HG03196 (cell line): ENCODE results near the gene TMEM14C.

ENCODE experiments used
- ATAC-seq: cut with Tn5 transposase; IDR thresholded peaks from one replicate; pipeline ENCODE4 v1.9.1; 2021; ENCODE audit not compliant: unreplicated experiment

Gene TMEM14C

DNA sequence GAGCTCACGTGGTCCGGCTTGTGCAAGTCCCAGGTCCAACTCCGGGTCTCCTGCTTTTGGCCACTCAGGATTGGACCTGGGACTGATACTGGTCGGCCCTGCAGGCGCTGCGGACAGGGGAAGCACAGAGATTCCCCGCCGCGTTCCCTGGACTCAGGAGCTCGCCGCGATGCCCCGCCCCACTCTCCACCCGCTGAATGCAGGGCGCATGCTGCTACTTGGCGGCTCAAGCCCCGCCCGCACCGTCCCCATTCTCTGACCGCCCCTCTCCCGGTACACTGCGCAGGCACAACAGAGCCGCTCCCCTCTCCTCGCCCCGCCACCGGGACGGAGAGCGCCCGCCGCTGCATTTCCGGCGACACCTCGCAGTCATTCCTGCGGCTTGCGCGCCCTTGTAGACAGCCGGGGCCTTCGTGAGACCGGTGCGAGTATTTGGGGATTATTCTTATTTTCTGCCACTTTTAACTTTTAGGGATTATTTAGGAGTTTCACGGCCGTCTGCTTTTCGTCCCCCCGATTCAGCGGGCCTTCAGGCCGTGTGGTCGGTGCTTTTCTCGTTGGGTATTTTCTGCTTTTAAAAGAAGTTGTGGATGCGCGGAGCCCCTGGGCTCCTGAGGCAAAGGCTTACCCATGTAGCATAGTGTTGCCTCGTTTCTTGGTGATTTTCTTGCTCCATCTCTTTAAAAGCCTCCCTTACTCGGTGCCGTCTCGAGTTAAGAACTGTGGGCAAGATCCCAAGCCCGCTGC, at the start of gene TMEM14C:
Gene TMEM14C, plus strand, starts transcription at position 251 of the 747 bp plus-strand sequence. CDS start 1,544 bp downstream, outside the sequence.
- peak; percentile 97 for ATAC-seq

DNA sequence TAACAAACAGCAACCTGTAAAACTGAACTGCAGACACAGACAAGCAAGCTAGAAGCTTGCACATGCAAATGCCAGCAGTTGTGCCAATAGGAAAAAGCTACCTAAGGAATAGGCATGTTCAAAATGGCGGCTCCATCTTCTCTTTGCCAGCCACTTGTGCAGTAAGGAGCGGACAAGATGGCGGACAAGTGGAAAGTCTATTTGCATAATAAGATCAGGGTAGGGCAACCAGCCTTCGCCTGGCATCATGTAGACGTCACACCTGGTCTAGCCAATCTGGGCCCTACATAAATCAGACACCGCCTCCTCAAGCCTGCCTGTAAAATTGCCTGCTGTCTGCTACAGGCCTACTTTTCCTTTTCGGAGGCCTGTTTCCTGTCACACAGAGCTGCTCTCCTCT, 46.5 kb upstream of the TMEM14C start:
- no peak for ATAC-seq

DNA sequence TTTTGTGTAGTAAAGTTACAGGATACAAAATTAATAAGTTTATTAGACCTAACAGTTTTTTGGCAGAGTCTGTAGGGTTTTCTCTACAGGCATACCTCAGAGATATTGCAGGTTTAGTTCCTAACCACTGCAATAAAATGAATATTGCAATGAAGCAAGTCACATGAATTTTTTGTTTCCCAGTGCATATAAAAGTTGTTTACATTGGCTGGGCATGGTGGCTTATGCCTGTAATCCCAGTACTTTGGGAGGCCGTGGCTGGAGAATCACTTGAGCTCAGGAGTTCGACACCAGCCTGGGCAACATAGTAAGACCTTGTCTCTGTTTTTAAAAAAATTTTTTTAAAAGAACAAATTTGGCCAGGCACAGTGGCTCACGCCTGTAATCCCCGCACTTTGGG, 44.4 kb upstream of the TMEM14C start:
- ATAC-seq = no peak

DNA sequence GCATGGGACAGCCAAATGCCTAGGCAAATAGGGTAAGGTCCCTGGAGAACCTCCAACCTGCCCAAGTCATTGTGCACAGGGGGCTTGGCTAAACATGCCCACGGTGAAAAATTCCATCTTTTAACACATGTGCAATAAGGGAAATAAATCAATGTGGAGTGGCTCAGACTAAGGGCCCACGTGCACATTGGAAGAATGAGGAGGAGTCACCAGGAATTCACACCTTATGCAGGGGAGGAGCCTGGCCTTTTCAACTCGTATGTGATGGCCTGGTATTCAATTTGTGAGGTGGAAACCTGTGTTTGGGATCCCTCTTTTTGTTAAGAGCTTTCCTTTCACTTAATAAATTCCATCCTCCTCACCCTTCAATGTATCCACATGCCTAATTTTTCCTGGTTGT, 41.1 kb upstream of the TMEM14C start:
- no peak for ATAC-seq

DNA sequence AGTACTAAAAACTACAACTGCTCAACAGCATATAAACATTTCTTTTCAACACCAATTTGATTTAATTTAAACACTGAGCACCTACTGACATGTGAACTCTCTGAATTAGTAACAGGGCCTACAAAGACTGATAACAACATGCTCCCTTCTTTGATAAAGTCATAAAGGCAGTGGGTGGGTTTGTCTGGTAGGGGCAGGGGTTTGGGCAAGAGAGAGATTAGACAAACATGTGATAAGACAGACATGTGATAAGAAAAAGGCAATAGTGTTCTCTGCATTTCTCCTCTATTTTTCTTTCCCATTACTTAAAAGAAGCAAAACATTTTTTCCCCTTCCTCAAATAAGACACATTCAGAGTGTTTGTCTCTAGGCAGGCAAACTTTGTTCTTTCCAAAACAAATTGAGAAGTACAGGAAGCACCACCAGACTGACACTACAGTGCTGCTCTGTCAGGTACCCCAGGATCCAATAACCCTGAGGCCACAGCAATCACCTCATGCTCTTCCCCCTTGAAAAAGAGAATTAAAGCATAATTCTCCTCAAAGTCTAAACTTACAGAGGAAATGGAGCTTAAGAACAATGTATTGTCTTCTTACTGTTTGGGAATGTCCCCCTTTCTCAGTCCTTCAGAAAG, 40.4 kb upstream of the TMEM14C start:
- ATAC-seq = no peak

DNA sequence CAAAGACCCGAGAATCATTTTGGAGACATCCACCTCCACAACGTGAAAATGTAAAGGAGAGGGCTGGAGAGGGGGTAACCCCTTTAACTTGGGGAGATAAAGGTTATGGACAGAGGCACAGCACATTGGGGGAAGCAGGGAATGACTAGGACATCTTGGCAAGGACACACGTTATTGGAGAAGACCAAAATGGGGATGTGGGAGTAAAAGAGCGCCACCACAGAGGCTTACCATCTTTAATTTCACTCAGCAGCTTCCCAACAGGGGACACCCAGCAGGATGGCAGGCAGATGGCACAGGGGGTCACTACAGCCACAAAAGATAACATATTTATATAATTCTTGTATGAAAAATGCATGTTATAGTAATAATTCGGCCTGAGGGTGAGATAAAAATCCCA, 38.3 kb upstream of the TMEM14C start:
- ATAC-seq = no peak

DNA sequence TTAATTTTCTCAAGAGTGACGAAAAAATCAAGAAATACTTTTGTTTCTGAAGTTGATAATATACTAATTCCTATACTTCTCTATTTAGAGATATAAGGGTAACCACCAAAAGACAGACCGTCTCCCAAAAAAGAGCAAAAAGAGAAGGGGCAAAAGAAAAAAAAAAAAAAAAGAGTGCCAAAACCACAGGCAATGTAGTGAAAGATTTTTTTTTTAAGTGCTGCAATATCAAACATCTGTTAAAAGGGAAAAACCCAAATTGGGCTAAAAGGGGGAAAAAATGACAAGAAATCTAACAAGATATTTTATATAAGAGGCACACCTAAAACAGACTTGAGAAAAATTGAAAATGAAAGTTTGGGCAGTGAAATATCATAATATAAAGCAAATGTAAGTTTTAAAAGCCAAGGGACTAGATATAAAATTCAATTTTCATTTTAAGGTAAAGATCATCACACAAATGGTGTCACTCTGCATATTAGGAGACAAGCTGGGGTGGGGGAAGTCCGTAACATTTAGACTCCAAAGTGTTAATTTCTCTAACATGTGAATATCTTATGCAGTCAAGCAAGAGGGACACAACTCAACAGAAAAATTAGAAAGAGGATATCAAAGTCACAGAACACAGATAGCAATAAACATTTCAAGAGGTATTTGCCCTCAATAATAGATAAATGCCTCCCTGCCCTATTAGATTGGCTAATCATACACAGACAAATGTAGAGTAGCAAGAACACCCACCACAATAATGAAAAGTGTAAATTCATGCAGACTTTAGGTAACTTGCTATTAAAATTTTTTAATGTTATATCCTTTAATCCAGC, 37.6 kb upstream of the TMEM14C start:
- ATAC-seq = no peak

DNA sequence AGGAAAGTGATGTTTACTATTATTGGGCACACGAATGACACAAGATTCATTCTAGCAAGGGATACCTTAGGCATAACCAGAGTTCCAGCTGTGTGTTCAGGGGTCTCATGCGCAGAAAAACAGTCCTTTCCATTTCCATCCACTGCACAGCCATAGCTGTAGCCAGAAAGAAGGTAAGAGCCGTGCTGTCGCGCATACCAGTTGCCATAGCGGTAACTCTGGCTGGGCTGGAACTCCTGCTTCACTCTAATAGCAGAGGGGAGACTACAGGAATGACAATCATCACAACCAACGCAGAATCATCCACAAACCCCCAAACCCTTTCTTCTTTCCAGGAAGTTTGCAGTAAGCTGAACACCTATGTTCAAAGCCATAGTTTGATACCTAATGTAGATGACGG, 36.0 kb upstream of the TMEM14C start:
- ATAC-seq = no peak

DNA sequence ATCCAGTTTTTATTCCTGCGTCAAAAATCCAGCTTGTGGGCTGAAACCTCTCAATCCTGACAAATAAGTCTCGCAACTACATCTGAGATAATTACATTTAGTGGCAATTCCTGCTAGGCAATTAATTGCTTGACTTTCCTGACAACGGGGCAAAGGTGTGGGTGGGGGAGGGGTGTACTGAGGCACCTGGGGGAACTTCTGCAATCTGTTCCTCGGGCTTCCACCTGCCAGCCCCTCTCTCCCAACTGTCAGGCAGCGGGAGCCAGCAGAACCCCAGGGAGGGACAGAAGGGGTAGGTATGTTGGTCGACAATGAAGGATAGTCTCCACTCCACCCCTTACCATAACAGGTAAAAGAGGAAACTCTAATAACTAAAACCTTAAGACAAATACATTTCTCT, 35.3 kb upstream of the TMEM14C start:
- ATAC-seq = no peak

DNA sequence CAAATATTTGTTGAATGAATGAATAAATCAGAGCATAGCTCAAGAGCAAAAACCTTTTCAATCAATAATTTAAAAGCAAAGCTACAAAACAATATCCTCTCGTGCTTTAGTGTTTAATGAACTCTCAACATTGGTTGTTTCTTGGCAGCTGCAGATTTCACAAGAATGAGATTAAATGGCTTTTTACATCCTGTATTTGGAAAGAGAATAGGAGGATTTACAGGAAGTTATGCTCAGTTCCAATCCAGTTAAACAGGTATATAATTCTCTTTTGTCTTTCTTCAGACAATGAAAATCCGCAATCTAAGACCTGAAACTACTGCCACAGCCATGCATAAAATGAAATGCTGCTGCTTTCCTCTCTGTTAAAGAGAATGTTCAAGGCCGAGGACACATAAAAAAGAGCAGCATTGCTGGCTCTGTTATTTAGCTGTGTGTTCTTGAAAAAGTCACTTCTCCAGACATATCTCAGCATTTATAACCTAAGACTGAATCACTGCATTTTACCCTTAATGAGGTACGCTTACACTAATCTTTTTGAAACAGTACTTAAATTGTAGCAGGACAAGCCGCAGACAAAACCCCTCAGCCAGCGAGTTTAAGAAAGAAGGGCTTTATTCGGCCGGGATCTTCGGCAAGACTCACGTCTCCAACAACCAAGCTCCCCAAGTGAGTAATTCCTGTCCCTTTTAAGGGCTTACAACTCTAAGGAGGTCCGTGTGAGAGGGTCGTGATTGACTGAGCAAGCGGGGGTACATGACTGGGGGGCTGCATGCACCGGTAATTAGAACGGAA, 32.0 kb upstream of the TMEM14C start:
- no peak for ATAC-seq

DNA sequence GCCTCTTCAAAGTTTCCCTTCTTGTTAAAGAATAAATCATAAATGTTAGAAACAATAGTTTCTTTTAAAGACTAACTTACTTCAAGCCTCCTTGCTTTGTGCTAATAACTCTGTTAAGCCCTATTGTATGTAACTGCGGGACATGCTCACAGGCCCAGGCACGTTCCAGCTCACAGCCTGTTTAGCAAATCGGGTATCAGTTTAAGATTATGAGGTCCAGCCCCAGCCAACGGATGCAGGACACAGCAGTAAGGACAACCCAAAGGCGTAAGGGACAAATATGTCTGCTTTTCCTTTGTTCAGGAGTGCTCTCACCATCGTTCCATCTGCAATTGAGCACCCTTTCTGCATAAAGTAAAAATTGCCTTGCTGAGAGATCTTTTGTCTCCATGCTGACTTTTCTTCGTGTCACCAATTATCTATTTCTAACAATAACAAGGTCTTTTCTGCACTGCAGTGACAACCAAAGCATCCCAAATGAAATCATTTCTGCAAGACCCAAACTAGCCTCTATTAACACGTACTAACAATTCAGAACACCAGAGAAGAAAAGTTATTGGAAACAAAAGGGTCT, 29.8 kb upstream of the TMEM14C start:
- no peak for ATAC-seq

DNA sequence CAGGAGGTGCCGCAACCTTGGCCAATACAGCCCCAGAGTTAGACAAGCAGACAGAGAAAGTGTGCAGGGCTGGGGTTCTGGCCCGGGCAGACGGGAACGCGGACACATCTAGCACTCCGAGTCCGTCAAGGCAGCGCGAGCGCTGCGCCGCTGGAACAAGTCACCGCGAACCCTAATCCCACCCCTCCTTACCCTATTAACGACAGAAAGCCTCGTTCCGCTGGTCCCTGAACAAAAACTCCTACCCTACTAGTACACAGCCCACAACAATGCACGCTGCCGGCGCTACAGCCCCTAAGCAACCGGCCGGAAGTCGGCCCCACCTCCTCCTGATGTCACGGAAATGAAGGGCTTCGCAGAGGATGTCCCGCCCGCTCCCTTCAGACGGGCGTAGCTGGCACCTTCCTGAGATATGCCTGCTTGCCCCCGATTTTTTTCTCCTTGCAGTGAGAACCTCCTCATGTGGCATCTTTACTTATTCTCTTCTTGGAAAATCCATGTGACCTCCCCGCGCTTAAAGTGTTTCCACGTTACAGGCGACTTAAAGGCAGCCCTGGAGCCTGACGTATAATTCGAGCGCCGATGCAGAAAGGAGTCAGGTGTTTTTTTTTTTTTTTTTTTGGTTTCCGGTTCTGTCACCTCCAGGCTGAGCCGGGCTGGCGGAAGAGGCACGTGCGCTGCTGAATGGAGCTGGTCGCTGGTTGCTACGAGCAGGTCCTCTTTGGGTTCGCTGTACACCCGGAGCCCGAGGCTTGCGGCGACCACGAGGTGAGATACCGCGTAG, 28.4 kb upstream of the TMEM14C start, which contains the start of the genes C6orf52 and PAK1IP1:
Gene C6orf52, minus strand, starts transcription at position 315 of the 784 bp plus-strand sequence. CDS start 7,066 bp downstream, outside the sequence.
Gene PAK1IP1, plus strand, starts transcription at position 671 of the 784 bp plus-strand sequence. Its CDS starts 14 bp downstream, at position 685.
- ATAC-seq = peak; percentile 99

DNA sequence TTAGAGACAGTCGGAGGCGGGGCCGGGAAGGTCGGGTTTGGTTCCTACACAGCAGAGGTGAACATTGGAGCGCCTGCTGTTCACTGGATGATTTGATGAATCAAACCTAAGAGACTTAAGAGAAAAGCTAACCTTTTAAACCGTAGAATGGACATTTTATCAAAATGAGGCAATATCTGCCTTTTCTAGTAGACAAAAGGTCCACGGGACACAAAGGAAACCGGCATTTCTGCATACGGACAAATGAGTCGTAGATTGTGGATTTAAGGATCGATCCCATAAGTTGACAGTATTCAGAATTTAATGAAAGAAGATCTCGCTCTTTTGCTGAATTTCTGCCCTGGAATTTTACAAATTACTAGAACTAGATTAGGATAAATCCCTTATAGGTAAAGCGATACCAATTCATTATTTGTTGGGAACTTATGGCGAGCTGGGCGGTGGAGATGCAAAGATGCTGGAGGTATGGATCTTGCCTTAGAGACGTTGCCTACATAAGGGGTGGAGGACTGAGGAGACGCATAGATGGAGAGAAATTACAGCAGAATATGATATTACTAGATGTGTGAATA, 27.7 kb upstream of the TMEM14C start:
- ATAC-seq = no peak

DNA sequence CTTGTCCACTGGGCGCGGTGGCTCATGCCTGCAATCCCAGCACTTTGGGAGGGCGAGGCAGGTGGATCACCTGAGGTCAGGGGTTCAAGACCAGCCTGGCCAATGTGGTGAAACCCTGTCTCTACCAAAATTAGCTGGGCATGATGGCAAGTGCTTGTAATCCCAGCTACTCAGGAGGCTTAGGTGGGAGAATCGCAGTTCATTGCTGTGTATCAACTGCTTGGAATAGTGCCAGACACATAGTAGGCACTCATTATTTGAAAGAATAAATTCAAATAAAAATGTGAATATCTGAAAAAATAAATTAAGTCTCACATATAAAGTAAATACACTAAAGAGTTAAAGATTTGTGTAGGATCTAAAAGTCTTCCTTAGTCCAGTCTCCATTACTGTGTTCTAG, 26.2 kb upstream of the TMEM14C start:
- no peak for ATAC-seq

DNA sequence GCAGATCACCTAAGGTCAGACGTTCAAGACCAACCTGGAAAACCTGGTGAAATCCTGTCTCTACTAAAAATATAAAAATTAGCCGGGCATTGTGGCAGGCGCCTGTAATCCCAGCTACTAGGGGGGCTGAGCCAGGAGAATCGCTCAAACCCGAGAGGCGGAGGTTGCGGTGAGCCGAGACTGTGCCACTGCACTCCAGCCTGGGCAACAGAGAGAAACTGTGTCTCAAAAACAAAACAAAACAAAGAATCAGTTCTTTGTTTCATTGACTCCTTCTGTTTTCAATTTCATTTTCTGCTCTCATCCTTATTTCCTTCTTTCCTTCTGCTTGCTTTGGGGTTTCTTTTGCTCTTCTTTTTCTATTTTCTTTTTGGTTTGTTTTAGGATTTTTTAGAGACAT, 8.9 kb upstream of the TMEM14C start:
- no peak for ATAC-seq

DNA sequence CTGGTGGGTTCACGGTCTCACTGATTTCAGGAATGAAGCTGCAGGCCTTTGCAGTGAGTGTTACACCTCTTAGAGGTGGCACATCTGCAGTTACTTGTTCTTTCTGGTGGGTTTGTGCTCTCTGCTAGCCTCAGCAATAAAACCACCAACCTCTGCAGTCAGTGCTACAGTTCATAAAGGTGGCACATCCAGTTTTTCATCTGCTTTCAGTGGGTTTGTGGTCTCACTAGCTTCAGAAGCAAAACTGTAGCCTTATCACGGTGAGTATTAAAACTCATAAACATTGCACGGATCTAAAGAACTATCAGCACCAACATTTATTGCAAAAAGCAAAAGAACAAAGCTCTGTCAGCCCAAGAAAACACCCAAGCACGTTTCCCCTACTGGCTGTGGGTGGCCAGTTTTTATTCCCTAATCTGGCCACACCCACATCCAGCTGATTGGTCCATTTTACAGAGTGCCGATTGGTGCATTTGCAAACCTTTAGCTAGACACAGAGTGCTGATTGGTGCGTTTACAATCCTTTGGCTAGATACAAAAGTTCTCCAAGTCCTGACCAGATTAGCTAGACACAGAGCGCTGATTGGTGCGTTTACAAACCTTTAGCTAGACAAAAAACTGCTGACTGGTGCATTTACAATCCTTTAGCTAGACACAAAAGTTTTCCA, 3.4 kb upstream of the TMEM14C start:
- ATAC-seq = no peak

DNA sequence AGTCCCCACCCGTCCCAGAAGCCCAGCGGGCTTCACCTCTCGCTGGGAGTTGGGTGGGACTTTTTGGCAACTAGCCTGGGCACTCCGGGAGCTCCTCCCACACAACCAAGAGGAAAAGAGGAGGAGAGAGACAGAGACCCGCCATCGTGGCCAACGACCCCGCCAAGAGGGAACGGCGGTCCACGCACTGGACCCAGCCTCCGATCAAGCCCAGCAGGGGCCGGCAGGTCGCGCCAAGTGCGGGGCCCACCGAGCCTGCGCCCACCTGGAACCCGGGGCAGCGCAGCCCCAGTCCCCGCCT, 3.0 kb upstream of the TMEM14C start:
- no peak for ATAC-seq

DNA sequence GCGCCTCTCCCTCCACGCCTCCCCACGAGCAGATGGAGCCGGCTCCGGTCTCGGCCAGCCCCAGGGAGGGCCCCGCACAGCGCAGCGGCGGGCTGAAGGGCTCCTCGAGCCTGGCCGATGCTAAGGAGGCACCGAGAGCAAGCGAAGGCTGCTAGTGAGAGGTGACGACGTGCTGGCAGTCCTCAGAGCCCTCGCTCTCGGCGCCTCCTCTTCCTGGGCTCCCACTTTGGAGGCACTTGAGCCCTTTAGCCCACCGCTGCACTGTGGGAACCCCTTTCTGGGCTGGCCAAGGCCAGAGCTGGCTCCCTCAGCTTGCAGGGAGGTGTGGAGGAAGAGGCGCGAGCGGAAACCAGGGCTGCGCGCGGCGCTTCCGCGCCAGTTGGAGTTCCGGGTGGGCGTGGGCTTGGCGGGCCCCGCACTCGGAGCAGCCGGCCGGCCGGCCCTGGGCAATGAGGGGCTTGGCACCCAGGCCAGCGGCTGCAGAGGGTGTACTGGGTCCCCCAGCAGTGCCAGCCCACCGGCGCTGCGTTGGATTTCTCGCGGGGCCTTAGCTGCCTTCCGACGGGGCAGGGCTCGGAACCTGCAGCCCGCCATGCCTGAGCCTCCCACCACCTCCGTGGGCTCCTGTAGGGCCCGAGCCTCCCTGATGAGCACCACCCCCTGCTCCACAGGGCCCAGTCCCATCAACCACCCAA, 2.5 kb upstream of the TMEM14C start:
- ATAC-seq = no peak
